Vagina (tissue), 2 donors: ENCODE results near the gene ZBTB7C.

Experiments used
- CTCF ChIP-seq, 3 experiments: fragments of 450-650 bp in 2 of 3; fragments of 200-600 bp in 1 of 3; sonication (generic) in 1 of 3; IDR thresholded peaks; one replicate each; pipeline ENCODE4 v1.5.1; 2017 to 2019; ENCODE audit warnings: antibody characterized with exemption in 3 of 3, mild to moderate bottlenecking in 2 of 3, moderate library complexity in 2 of 3
- POLR2A ChIP-seq, 2 donors: fragments of 450-650 bp; IDR thresholded peaks; one replicate each; pipeline ENCODE4 v1.6.1; 2017; ENCODE audit warnings: antibody characterized with exemption in 2 of 2, mild to moderate bottlenecking in 2 of 2, moderate library complexity in 2 of 2

GRCh38 chr18:48228841-48229240 lies 180.3 kb downstream of the ZBTB7C start:
- TF ChIP-seq CTCF (IDR thresholded peaks at IDR 0.05) (no peak), POLR2A (IDR thresholded peaks at IDR 0.05) (no peak)
